ENCODE results near the gene PEX6. TPM values are rescaled to one million over a fixed set of nuclear protein-coding genes. Genes with fewer than 3 reads are reported as not detected.
A peak's percentile ranks its signal among the peaks of the same experiment; 100 is the strongest.

PEX6 gene
- total and polyA plus RNA-seq, 2 of the 13 experiments (the other 11 are each of a cell fraction or from before 2014, with no cell fraction given), result 5.1 to 6.7 TPM

GRCh38 chr6:43013843-43014433 is 35.0 kb upstream of the PEX6 start, which contains the start of the genes KLHDC3 and MEA1 (continued):
- TF ChIP-seq ERF (CRISPR knock-in tag; IDR thresholded peaks at IDR 0.05) (no peak), NCOA2 (CRISPR knock-in tag; IDR thresholded peaks at IDR 0.05) (peak; percentile 23; the same call in 1 of the 2 replicates), ZBTB42 (CRISPR knock-in tag; IDR thresholded peaks at IDR 0.05) (no peak), ZSCAN30 (CRISPR knock-in tag; IDR thresholded peaks at IDR 0.05) (no peak), ZNF414 (CRISPR knock-in tag; IDR thresholded peaks at IDR 0.05) (peak; percentile 63; the same call in 1 of the 2 replicates), ZNF850 (CRISPR knock-in tag; conservative IDR thresholded peaks at IDR 0.05) (no peak), HCFC1 (IDR thresholded peaks at IDR 0.05; ENCODE audit: low read depth, low read length) (peak; percentile 97), MAF1 (CRISPR knock-in tag; IDR thresholded peaks at IDR 0.05; ENCODE audit: borderline replicate concordance) (no peak), POLR2A (IDR thresholded peaks at IDR 0.05; ENCODE audit: insufficient read depth in 1 of 2, low read depth in 2 of 2, low read length in 2 of 2) (peak in 1 of 2 experiments; percentile 68; a peak in 2 of 4 replicates), HOXA3 (CRISPR knock-in tag; IDR thresholded peaks at IDR 0.05) (peak; percentile 86), ZBTB46 (CRISPR knock-in tag; IDR thresholded peaks at IDR 0.05; ENCODE audit: borderline replicate concordance) (no peak), ZNF230 (CRISPR knock-in tag; IDR thresholded peaks at IDR 0.05) (peak; percentile 56; the same call in 1 of the 2 replicates), ZNF776 (CRISPR knock-in tag; IDR thresholded peaks at IDR 0.05) (no peak), RNF2 (conservative IDR thresholded peaks at IDR 0.05; ENCODE audit: low read depth) (no peak), POGZ (CRISPR knock-in tag; IDR thresholded peaks at IDR 0.05) (peak; percentile 25; the same call in 1 of the 2 replicates), MAFG (CRISPR knock-in tag; IDR thresholded peaks at IDR 0.05) (no peak), ZNF501 (CRISPR knock-in tag; IDR thresholded peaks at IDR 0.05) (peak; percentile 80; the same call in 1 of the 2 replicates)
- TF ChIP-seq, protein P1, sequence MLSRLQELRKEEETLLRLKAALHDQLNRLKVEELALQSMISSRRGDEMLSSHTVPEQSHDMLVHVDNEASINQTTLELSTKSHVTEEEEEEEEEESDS (CRISPR knock-in tag; IDR thresholded peaks at IDR 0.05; ENCODE audit: borderline replicate concordance), result no peak
- TF ChIP-seq, protein P2, sequence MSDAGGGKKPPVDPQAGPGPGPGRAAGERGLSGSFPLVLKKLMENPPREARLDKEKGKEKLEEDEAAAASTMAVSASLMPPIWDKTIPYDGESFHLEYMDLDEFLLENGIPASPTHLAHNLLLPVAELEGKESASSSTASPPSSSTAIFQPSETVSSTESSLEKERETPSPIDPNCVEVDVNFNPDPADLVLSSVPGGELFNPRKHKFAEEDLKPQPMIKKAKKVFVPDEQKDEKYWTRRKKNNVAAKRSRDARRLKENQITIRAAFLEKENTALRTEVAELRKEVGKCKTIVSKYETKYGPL (CRISPR knock-in tag; IDR thresholded peaks at IDR 0.05), result no peak
- TF ChIP-seq, protein P3, sequence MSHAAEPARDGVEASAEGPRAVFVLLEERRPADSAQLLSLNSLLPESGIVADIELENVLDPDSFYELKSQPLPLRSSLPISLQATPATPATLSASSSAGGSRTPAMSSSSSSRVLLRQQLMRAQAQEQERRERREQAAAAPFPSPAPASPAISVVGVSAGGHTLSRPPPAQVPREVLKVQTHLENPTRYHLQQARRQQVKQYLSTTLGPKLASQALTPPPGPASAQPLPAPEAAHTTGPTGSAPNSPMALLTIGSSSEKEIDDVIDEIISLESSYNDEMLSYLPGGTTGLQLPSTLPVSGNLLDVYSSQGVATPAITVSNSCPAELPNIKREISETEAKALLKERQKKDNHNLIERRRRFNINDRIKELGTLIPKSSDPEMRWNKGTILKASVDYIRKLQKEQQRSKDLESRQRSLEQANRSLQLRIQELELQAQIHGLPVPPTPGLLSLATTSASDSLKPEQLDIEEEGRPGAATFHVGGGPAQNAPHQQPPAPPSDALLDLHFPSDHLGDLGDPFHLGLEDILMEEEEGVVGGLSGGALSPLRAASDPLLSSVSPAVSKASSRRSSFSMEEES (CRISPR knock-in tag; IDR thresholded peaks at IDR 0.05), result peak; percentile 62; the same call in 1 of the 2 replicates
- TF ChIP-seq, protein P4, sequence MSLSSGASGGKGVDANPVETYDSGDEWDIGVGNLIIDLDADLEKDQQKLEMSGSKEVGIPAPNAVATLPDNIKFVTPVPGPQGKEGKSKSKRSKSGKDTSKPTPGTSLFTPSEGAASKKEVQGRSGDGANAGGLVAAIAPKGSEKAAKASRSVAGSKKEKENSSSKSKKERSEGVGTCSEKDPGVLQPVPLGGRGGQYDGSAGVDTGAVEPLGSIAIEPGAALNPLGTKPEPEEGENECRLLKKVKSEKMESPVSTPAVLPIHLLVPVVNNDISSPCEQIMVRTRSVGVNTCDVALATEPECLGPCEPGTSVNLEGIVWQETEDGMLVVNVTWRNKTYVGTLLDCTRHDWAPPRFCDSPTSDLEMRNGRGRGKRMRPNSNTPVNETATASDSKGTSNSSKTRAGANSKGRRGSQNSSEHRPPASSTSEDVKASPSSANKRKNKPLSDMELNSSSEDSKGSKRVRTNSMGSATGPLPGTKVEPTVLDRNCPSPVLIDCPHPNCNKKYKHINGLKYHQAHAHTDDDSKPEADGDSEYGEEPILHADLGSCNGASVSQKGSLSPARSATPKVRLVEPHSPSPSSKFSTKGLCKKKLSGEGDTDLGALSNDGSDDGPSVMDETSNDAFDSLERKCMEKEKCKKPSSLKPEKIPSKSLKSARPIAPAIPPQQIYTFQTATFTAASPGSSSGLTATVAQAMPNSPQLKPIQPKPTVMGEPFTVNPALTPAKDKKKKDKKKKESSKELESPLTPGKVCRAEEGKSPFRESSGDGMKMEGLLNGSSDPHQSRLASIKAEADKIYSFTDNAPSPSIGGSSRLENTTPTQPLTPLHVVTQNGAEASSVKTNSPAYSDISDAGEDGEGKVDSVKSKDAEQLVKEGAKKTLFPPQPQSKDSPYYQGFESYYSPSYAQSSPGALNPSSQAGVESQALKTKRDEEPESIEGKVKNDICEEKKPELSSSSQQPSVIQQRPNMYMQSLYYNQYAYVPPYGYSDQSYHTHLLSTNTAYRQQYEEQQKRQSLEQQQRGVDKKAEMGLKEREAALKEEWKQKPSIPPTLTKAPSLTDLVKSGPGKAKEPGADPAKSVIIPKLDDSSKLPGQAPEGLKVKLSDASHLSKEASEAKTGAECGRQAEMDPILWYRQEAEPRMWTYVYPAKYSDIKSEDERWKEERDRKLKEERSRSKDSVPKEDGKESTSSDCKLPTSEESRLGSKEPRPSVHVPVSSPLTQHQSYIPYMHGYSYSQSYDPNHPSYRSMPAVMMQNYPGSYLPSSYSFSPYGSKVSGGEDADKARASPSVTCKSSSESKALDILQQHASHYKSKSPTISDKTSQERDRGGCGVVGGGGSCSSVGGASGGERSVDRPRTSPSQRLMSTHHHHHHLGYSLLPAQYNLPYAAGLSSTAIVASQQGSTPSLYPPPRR (CRISPR knock-in tag; IDR thresholded peaks at IDR 0.05; ENCODE audit: borderline replicate concordance), result peak; percentile 54; the same call in 1 of the 2 replicates

Data from HepG2 (cell line).